CD4-positive, alpha-beta T cell treated with Interleukin-6 for 4 hours (primary cell): Measurements from ENCODE around the gene PTPA.
"Not testable (repeated sequence)": the region's sequence is repeated elsewhere in the genome, so short reads cannot be mapped to it uniquely, and the experiment has no call there.

Experiments
- DNase-seq: peaks from one replicate; pipeline ENCODE4 v3.0.0-alpha.2; 2020; ENCODE audit warnings: mixed read lengths

Gene PTPA

DNA sequence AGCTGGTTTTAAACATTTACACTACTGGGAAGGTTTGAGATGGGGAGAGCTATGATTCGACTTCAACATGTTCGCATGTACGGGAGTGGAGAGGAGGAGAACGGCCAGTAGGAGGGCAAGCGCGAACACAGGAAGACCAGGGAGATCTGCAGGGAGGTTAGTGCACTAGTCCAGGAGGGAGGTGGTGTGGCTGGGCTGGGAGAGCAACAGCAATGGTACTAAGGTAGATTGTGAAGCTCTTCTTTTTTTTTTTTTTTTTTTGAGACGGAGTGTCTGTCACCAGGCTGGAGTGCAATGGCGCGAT, 50.3 kb downstream of the PTPA start:
- no peak for DNase-seq

- no peak for DNase-seq
These were observed 51.4 kb downstream of the PTPA start for GRCh38 chr9:129162497-129163197.

DNA sequence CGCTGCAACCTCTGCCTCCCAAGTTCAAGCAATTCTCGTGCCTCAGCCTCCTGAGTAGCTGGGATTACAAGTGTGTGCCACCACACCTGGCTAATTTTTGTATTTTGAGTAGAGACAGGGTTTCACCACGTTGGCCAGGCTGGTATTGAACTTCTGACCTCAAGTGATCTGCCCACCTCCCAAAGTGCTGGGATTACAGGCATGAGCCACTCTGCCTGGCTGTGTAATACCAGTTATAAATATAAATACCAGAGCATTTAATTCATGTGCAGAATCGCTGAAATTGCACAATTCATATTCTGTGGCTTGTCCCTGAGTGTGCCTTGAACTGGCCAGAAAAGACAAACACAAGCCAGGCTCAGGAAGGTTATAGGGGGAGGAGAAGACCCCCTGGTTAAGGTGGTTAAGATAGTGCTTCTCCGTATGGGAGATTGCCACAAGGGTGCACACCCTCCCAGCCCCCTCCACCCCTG, 52.0 kb downstream of the PTPA start:
- DNase-seq, result not testable (repeated sequence)

DNA sequence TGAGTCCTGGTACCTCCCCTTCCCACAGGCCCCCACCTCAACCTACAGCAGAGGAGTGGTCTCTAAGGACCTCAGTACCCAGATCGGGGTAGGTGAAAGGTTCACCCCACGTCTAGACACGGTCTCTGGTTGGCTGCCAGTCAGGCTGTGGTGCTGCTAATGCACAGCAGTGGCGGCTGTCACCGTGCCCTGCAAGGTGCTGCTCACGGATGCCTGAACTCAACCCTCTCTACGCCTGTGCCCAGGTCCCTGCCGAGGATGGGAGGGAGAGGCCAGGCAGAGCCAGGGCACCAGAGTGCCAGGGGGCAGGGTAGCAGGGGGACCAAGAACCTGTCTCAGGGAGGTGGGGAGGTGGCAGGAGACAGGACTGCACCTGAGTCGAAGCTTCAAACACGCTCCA, 52.5 kb downstream of the PTPA start:
- DNase-seq, result no peak

DNA sequence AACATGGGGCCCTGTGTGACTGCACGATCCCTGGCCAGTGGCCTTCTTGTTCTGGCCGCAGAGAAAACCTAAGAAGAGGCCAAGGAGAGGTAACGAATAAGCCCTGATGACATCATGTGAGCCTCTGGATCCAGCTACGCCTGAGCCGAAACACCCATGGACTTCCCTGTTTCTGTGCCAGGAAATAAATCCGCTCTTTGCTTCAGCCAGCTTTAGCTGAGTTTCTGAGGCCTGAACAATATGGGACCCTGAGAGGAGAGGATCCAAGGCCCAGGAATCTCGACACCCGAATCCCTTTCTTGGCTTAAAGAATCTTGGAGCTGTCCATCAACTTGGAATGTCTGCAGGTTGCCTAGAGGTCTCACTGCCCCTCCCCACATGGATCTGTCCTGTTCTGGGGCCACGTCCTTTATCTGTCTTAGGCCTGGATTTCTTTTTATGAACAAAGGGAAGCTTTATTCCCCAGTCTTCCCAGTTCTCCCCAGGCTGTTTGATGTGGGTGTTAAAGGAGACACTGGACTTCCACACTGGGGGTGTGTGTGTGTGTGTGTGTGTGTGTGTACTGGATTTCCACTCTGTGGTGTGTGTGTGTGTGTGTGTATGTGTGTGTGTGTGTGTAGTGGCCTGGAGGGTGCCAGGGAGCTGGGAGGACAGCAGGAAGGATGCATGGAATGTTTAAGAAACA, 53.2 kb downstream of the PTPA start:
- DNase-seq, result no peak

DNA sequence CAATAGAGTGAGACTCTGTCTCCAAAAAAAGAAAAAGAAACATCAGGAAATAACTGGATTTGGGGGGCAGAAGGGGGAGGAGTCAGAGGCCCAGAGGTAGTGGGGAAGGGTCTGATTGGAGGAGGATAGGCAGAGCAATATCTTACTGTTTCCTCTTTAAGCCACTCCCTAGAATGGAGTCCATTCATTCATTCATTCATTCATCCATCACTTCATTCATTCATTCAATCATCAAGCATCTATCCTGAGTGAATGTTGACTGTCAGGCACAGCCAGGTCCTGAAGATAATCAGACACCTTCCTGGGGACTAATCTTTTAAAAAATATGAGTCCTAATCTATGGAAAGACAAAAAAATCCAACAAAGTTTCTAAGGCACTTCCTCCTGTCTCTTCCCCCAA, 54.0 kb downstream of the PTPA start:
- DNase-seq, result no peak

DNA sequence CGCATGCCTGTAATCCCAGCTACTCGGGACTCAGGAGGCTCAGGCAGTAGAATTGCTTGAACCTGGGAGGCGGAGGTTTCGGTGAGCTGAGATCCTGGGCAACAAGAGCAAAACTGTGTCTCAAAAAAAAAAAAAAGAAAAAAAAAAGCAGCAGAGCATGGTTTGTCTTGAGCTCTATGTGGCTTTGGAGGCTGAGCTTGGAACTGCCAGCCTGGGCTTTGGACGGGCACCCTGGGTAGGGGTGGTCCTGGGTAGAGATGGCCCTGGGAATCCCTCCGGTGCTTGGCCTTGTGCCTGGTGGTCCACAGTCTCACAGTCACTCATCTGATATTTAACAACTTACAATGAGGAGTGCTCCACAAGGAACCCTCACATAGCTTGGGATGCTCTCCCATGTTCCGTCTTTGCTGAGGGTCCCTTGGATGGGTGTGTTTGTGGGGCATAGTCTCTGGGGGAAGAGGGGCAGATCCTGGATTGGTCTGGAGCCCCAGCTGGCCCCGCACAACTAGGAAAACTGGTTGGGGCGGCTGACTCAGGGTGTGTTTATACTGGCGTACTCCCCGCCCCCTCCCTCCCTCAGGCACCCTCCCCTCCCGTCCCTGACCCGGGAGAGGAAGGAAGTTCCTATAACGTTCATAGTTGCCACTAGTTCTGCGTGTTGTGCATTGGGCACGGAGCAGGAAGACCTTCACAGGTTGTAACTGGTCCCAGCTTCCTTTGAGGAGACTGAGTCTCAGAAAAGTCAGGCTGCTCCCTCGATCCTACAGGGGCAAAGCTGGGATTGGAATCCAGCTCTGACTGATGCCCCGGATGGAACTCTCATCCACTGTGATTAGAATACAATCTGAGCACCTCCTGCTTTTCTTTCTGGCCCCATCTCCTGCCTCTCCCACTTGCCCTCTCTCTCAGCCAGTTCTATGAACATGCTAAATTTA, 55.7 kb downstream of the PTPA start:
- peak; percentile 70 for DNase-seq

- DNase-seq, result no peak
These were observed 59.0 kb downstream of the PTPA start for GRCh38 chr9:129170229-129170628.

DNA sequence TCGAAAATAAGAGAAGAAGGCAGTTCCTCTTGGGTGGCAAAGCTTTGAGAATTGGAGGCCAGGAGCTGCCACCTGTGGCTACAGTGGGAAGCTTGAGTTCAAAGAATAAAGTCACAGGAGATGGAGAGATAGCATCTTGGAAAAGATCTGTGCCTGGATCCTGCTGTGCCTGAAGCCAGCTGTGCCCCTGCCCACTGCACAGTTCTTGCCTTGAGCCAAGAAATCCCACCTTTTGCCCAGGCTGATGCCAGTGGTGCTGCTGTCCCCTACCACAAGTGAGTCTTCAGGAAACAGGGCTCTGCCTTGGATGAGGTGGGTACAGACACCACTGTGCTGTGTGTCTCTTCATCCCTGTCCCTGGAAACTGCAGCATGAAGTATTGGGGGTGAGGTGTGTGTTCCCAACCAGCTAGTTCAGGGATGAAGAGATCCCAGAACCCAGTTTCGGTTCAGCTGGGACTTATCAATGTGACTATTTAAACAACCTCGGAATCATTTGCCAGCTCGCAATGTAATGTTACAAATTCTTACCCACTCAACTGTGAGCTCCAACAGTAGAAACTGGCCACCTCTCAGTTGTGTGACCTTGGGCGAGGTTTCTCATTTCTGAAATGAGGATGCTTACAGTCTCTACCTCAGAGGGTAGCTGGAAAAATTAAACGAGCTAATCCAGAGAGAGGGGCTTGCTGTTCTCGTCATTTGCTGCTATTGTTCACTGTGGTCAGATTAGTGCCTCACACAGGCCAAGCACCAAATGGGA, 61.0 kb downstream of the PTPA start:
- no peak for DNase-seq

DNA sequence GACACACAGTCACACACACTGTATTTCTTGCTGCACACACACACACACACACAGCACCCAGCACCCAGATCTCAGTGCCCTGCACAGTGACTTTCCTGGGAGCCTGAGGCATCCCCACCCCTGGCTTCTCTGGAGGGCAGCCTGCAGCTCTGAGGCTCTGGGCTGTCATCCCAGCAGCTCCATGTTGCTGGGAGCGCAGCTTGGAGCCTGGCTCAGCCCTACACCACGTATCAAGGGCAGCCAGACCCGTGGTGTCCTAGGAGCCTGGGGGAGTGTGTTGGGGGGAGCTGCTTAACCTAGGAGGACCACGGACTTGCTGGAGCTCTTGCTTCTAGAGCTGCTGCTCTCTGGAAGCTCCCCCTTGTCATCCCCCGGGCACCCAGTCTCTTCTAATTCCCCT, 61.6 kb downstream of the PTPA start:
- no peak for DNase-seq

- no peak for DNase-seq
These were observed 62.3 kb downstream of the PTPA start for GRCh38 chr9:129173296-129174101.

GRCh38 chr9:129174102-129174723, 63.0 kb downstream of the PTPA start:
- peak; percentile 86 for DNase-seq

- DNase-seq, result peak; percentile 52
These were observed 63.7 kb downstream of the PTPA start for GRCh38 chr9:129174724-129175514.

GRCh38 chr9:129175515-129175824, 64.3 kb downstream of the PTPA start:
- no peak for DNase-seq

GRCh38 chr9:129175825-129176633, 64.8 kb downstream of the PTPA start:
- peak; percentile 63 for DNase-seq

DNA sequence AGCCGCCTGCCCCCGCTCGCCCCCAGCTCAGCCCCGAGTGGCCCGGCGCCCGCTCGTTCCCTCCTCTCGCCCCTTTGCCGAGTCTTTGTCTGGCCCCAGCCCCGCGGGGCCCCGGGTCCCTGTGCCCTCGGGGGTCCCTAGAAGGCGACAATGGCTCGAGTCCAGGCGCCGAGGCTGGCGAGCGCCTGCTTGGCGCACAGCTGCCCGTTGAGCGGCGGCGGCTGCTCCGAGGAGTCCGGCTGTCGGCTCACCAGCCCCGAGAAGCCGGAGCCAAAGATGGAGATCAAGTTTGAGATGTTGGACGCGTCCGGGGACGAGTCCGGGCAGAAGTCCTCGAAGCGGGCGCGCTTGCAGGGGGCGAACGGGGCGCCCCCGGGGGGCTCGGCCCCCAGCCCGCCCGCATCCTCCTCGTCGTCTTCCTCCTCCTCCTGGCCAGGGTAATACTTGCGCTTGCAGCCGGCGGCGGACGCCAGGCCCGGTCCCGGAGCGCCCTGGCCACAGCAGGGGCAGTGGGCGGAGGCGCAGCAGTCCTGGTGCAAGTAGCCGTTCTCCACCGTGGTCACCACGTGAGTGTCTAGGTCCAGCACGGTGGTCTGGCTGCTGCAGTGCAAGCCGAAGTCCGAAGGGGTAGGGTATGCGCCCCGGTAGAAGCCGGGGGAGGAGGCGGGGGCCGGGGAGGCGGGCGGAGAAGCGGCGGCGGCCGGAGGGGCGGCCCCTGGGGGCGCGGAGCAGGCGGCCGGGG, 65.7 kb downstream of the PTPA start:
- peak; percentile 9 for DNase-seq

- DNase-seq, result no peak
These were observed 66.2 kb downstream of the PTPA start for GRCh38 chr9:129177443-129177790.

GRCh38 chr9:129177791-129178567, 66.8 kb downstream of the PTPA start, which contains the start of gene IER5L:
Gene IER5L, minus strand, starts transcription at chr9:129178261. Its CDS starts 209 bp downstream, at chr9:129178052.
- DNase-seq, result peak; percentile 96
